H9 (cell line): ENCODE measurements around the gene ULK2. TPM values are rescaled to one million over a fixed set of nuclear protein-coding genes. Genes with fewer than 3 reads are reported as not detected.
A peak's percentile ranks its signal among the peaks of the same experiment; 100 is the strongest.

Experiments
- DNase-seq: peaks from one replicate; pipeline ENCODE4 v3.0.0-alpha.2; 2017
- H2AFZ ChIP-seq: one replicate; pipeline ENCODE4 v1.6.1; 2013; ENCODE audit warnings: mild to moderate bottlenecking, low read length, control low read depth, moderate library complexity
- H2AK5ac ChIP-seq: 2 replicates; pipeline ENCODE4 v1.6.1; 2013; ENCODE audit warnings: low read length, control low read depth, mixed read lengths; ENCODE audit not compliant: insufficient read length
- H2BK120ac ChIP-seq: one replicate; pipeline ENCODE4 v1.6.1; 2013; ENCODE audit warnings: low read depth, mild to moderate bottlenecking, low read length, control low read depth, inconsistent platforms; ENCODE audit not compliant: poor library complexity, severe bottlenecking
- H2BK12ac ChIP-seq: 2 replicates; pipeline ENCODE4 v1.6.1; 2013; ENCODE audit warnings: low read length, control low read depth, mixed read lengths, low read depth; ENCODE audit not compliant: insufficient read length
- H2BK15ac ChIP-seq: 2 replicates; pipeline ENCODE4 v1.6.1; 2013; ENCODE audit warnings: low read depth, low read length, control low read depth
- H2BK20ac ChIP-seq: one replicate; pipeline ENCODE4 v1.6.1; 2013; ENCODE audit warnings: low read depth, mild to moderate bottlenecking, low read length, control low read depth, inconsistent platforms; ENCODE audit not compliant: poor library complexity, severe bottlenecking
- H2BK5ac ChIP-seq: 2 replicates; pipeline ENCODE4 v1.6.1; 2013; ENCODE audit warnings: low read length, control low read depth, mixed read lengths; ENCODE audit not compliant: insufficient read length
- H3K14ac ChIP-seq: 2 replicates; pipeline ENCODE4 v1.6.1; 2013; ENCODE audit warnings: low read length, control low read depth; ENCODE audit not compliant: insufficient read depth
- H3K18ac ChIP-seq: 2 replicates; pipeline ENCODE4 v1.6.1; 2013; ENCODE audit warnings: low read depth, mild to moderate bottlenecking, mixed read lengths, low read length, control low read depth; ENCODE audit not compliant: insufficient read length
- H3K23ac ChIP-seq: 2 replicates; pipeline ENCODE4 v1.6.1; 2013; ENCODE audit warnings: low read length, control low read depth, mixed read lengths, low read depth; ENCODE audit not compliant: insufficient read length
- H3K23me2 ChIP-seq: 2 replicates; pipeline ENCODE4 v1.6.1; 2013; ENCODE audit warnings: low read depth, mild to moderate bottlenecking, mixed read lengths, low read length, control low read depth; ENCODE audit not compliant: insufficient read length, poor library complexity, severe bottlenecking
- H3K27ac ChIP-seq: 2 replicates; pipeline ENCODE4 v1.5.1; 2013; ENCODE audit warnings: low read length, control low read depth, mixed read lengths, low read depth; ENCODE audit not compliant: insufficient read length
- H3K27me3 ChIP-seq: 2 replicates; pipeline ENCODE4 v1.6.1; 2013; ENCODE audit warnings: low read length, control low read depth, inconsistent platforms; ENCODE audit not compliant: insufficient read depth
- H3K4ac ChIP-seq: 2 replicates; pipeline ENCODE4 v1.6.1; 2013; ENCODE audit warnings: low read depth, mild to moderate bottlenecking, control low read depth, inconsistent platforms, low read length, moderate library complexity
- H3K4me1 ChIP-seq: 2 replicates; pipeline ENCODE4 v1.6.1; 2013; ENCODE audit warnings: low read length, control low read depth, inconsistent platforms; ENCODE audit not compliant: insufficient read depth
- H3K4me2 ChIP-seq: 2 replicates; pipeline ENCODE4 v1.6.1; 2013; ENCODE audit warnings: low read length, control low read depth, mixed read lengths; ENCODE audit not compliant: insufficient read length, insufficient read depth
- H3K56ac ChIP-seq: 2 replicates; pipeline ENCODE4 v1.6.1; 2013; ENCODE audit warnings: low read depth, mild to moderate bottlenecking, mixed read lengths, low read length, control low read depth; ENCODE audit not compliant: insufficient read length
- H3K79me1 ChIP-seq: 2 replicates; pipeline ENCODE4 v1.6.1; 2013; ENCODE audit warnings: low read depth, mild to moderate bottlenecking, moderate library complexity, low read length, control low read depth, inconsistent platforms; ENCODE audit not compliant: insufficient read depth, poor library complexity, severe bottlenecking
- H3K79me2 ChIP-seq: 2 replicates; pipeline ENCODE4 v1.6.1; 2013; ENCODE audit warnings: low read length, control low read depth, inconsistent platforms; ENCODE audit not compliant: insufficient read depth
- H3K9ac ChIP-seq: 2 replicates; pipeline ENCODE4 v1.6.1; 2013; ENCODE audit warnings: low read length, control low read depth, mixed read lengths; ENCODE audit not compliant: insufficient read length; ENCODE audit errors: extremely low read depth
- H3K9me3 ChIP-seq: one replicate; pipeline ENCODE4 v1.6.1; 2013; ENCODE audit warnings: low read depth, low read length, inconsistent platforms; ENCODE audit not compliant: control insufficient read depth
- H3T11ph ChIP-seq: one replicate; pipeline ENCODE4 v1.6.1; 2013; ENCODE audit warnings: mild to moderate bottlenecking, low read length, control low read depth, inconsistent platforms
- H4K20me1 ChIP-seq: one replicate; pipeline ENCODE4 v1.6.1; 2013; ENCODE audit not compliant: control insufficient read depth, insufficient read length, insufficient read depth
- H4K5ac ChIP-seq: 2 replicates; pipeline ENCODE4 v1.6.1; 2013; ENCODE audit warnings: low read depth, mild to moderate bottlenecking, mixed read lengths, low read length, control low read depth; ENCODE audit not compliant: insufficient read length
- H4K8ac ChIP-seq: replicated peaks from 2 replicates; pipeline ENCODE4 v1.6.1; 2013; ENCODE audit warnings: low read length, control low read depth, mixed read lengths, low read depth; ENCODE audit not compliant: insufficient read length
- H4K91ac ChIP-seq: 2 replicates; pipeline ENCODE4 v1.6.1; 2013; ENCODE audit warnings: low read depth, mild to moderate bottlenecking, moderate library complexity, mixed read lengths, low read length, control low read depth; ENCODE audit not compliant: insufficient read length
- H3K27ac Mint-ChIP-seq, 3 experiments: 2 replicates in 2 of 3; 3 replicates in 1 of 3; pipeline ENCODE4 v1.8.0; 2020 to 2021; ENCODE audit warnings: mixed read lengths in 3 of 3, mild to moderate bottlenecking in 1 of 3, moderate library complexity in 1 of 3
- H3K27me3 Mint-ChIP-seq: 2 replicates; pipeline ENCODE4 v1.8.0; 2021; ENCODE audit warnings: low read depth, mild to moderate bottlenecking, moderate library complexity, mixed read lengths
- H3K36me3 Mint-ChIP-seq, 3 experiments: 2 replicates in 2 of 3; 3 replicates in 1 of 3; pipeline ENCODE4 v1.8.0; 2020 to 2021; ENCODE audit warnings: low read depth in 3 of 3, mixed read lengths in 3 of 3; ENCODE audit not compliant: insufficient read depth in 1 of 3
- H3K4me1 Mint-ChIP-seq, 2 experiments: 2 replicates each; pipeline ENCODE4 v1.8.0; 2020; ENCODE audit warnings: mixed read lengths in 2 of 2
- H3K4me3 Mint-ChIP-seq, 2 experiments: 2 replicates in 1 of 2; 3 replicates in 1 of 2; pipeline ENCODE4 v1.8.0; 2020 to 2021; ENCODE audit warnings: mild to moderate bottlenecking in 2 of 2, mixed read lengths in 2 of 2, moderate library complexity in 1 of 2
- H3K9me3 Mint-ChIP-seq, 2 experiments: 2 replicates in 1 of 2; 3 replicates in 1 of 2; pipeline ENCODE4 v1.8.0; 2020; ENCODE audit warnings: mild to moderate bottlenecking in 2 of 2, mixed read lengths in 2 of 2, moderate library complexity in 1 of 2
- CTCF ChIP-seq: fragments of 200-600 bp; sonication (generic); conservative IDR thresholded peaks from 3 replicates; pipeline ENCODE4 v1.8.0; 2021; ENCODE audit warnings: antibody characterized with exemption, mild to moderate bottlenecking
- total RNA-seq: library from RNA; stranded (reverse); gene quantifications from 2 replicates; pipeline ENCODE4 v1.2.1, GENCODE V29; 2021

The ULK2 gene
- total RNA-seq, 1 experiment from 2014 or later, result 11.5 TPM

- TF ChIP-seq CTCF, result no peak
- Histone ChIP-seq H2BK12ac (no peak overlapping the region), H3K9ac (no peak overlapping the region), H3K27ac (no peak overlapping the region), H4K91ac (no peak overlapping the region), H3K4ac (no peak overlapping the region), H2BK5ac (no peak overlapping the region), H3K27me3 (no peaks in the 10 kb centered on the region), H3K14ac (no peak overlapping the region), H2AFZ (no peak overlapping the region), H2BK20ac (no peak overlapping the region), H3K18ac (no peak overlapping the region), H3K4me1 (no peaks in the 10 kb centered on the region; the same call in 1 of the 2 replicates), H3K56ac (no peak overlapping the region), H3T11ph (no peak overlapping the region), H3K79me2 (no peaks in the 10 kb centered on the region), H4K8ac (no peak overlapping the region), H2BK15ac (no peak overlapping the region), H3K9me3 (no peaks in the 10 kb centered on the region), H4K20me1 (no peaks in the 10 kb centered on the region), H4K5ac (no peak overlapping the region), H3K4me2 (no peak overlapping the region), H3K23ac (no peak overlapping the region), H3K79me1 (no peaks in the 10 kb centered on the region), H2BK120ac (no peak overlapping the region), H3K23me2 (no peaks in the 10 kb centered on the region), H2AK5ac (no peak overlapping the region)
- no peak for DNase-seq
- no peak overlapping the region for H3K4me3 Mint-ChIP-seq
- peaks cover 1 to 2% of the 10 kb centered on the region in 2 experiments for H3K4me1 Mint-ChIP-seq
- H3K36me3 Mint-ChIP-seq, result peaks cover 0 to 5% (median 4%) of the 10 kb centered on the region in 3 experiments; a peak in 3 of 7 replicates
- H3K27me3 Mint-ChIP-seq, result no peaks in the 10 kb centered on the region
- 0 out of 7 replicates have a peak overlapping the region, but pooled peaks of 2 of the 3 experiments have one; percentile 6 to 7 for H3K27ac Mint-ChIP-seq
- no peaks in the 10 kb centered on the region for H3K9me3 Mint-ChIP-seq
Measured at GRCh38 chr17:19833914-19834313, 33.8 kb downstream of the ULK2 start.
